Mesothelial cell of epicardium (in vitro differentiated cells): Measurements from ENCODE around the gene CCL7. TPM values are rescaled to one million over a fixed set of nuclear protein-coding genes. Genes with fewer than 3 reads are reported as not detected.

Experiments
- DNase-seq, 2 experiments: peaks; one replicate each; pipeline ENCODE4 v3.0.0; 2021; ENCODE audit warnings: low spot score in 2 of 2; ENCODE audit not compliant: unreplicated experiment in 2 of 2
- H3K27ac Mint-ChIP-seq: 2 replicates; pipeline ENCODE4 v1.8.0; 2021; ENCODE audit warnings: mixed read lengths
- H3K27me3 Mint-ChIP-seq: 2 replicates; pipeline ENCODE4 v1.8.0; 2021; ENCODE audit warnings: low read depth, mixed read lengths
- H3K36me3 Mint-ChIP-seq: 2 replicates; pipeline ENCODE4 v1.8.0; 2021; ENCODE audit warnings: mixed read lengths
- H3K4me1 Mint-ChIP-seq: 2 replicates; pipeline ENCODE4 v1.8.0; 2021; ENCODE audit warnings: mixed read lengths
- H3K4me3 Mint-ChIP-seq: 2 replicates; pipeline ENCODE4 v1.8.0; 2021; ENCODE audit warnings: mild to moderate bottlenecking, moderate library complexity, mixed read lengths
- H3K9me3 Mint-ChIP-seq: 2 replicates; pipeline ENCODE4 v1.8.0; 2021; ENCODE audit warnings: mixed read lengths
- CTCF ChIP-seq: fragments of 200-600 bp; sonication (generic); IDR thresholded peaks from one replicate; pipeline ENCODE4 v1.5.0; 2021; ENCODE audit warnings: antibody characterized with exemption; ENCODE audit not compliant: unreplicated experiment
- total RNA-seq: library from RNA; stranded (reverse); gene quantifications from 3 replicates; pipeline ENCODE4 v1.2.1, GENCODE V29; 2021

CCL7 gene
- total RNA-seq, 1 donor from 2014 or later, result not detected

GRCh38 chr17:34299956-34300577 is 30.0 kb downstream of the CCL7 start:
- no peak overlapping the region for H3K27ac Mint-ChIP-seq
- H3K4me1 Mint-ChIP-seq, result peaks cover 5% of the 10 kb centered on the region
- H3K36me3 Mint-ChIP-seq, result no peaks in the 10 kb centered on the region
- H3K4me3 Mint-ChIP-seq, result no peak overlapping the region
- TF ChIP-seq CTCF, result no peak
- no peaks in the 10 kb centered on the region for H3K27me3 Mint-ChIP-seq
- H3K9me3 Mint-ChIP-seq, result no peaks in the 10 kb centered on the region
- DNase-seq, result no peak

GRCh38 chr17:34300652-34301370 is 30.8 kb downstream of the CCL7 start:
- DNase-seq, result no peak
- no peak overlapping the region for H3K27ac Mint-ChIP-seq

GRCh38 chr17:34301986-34302385 is 32.0 kb downstream of the CCL7 start:
- Mint-ChIP-seq H3K9me3 (no peaks in the 10 kb centered on the region), H3K27me3 (peaks cover 8% of the 10 kb centered on the region), H3K4me1 (peaks cover 5% of the 10 kb centered on the region), H3K27ac (no peak overlapping the region), H3K4me3 (no peak overlapping the region), H3K36me3 (no peaks in the 10 kb centered on the region)
- no peak for TF ChIP-seq CTCF
- no peak for DNase-seq

More at GRCh38 chr17:34300652-34301370, 30.8 kb downstream of the CCL7 start:
- no peak for TF ChIP-seq CTCF
- no peaks in the 10 kb centered on the region for H3K9me3 Mint-ChIP-seq
- peaks cover 5% of the 10 kb centered on the region for H3K4me1 Mint-ChIP-seq
- H3K27me3 Mint-ChIP-seq, result peaks cover 2% of the 10 kb centered on the region
- no peak overlapping the region for H3K4me3 Mint-ChIP-seq
- H3K36me3 Mint-ChIP-seq, result no peaks in the 10 kb centered on the region

DNA sequence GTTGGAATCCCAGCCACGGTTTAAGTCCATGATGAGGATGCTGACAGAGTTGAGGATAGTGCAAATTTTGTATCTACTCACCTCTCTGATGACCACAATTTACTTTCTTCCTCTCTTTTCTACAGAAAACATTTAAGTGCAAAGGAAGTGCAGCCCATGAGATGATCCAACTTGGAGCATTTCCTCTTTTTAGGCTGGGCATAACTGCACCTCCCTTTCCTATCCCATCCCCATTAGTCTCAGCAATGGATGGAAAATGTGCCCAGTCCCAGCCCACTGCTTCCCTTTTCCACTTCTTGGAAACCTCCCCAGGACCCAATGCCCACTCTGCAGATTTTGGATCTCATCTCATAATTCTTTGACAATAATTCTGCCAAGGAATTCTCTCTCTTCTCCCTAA is 32.6 kb downstream of the CCL7 start:
- Mint-ChIP-seq H3K9me3 (no peaks in the 10 kb centered on the region), H3K4me3 (no peak overlapping the region), H3K4me1 (peaks cover 5% of the 10 kb centered on the region), H3K36me3 (no peaks in the 10 kb centered on the region), H3K27me3 (peaks cover 14% of the 10 kb centered on the region), H3K27ac (no peak overlapping the region)
- no peak for TF ChIP-seq CTCF
- DNase-seq, result no peak

DNA sequence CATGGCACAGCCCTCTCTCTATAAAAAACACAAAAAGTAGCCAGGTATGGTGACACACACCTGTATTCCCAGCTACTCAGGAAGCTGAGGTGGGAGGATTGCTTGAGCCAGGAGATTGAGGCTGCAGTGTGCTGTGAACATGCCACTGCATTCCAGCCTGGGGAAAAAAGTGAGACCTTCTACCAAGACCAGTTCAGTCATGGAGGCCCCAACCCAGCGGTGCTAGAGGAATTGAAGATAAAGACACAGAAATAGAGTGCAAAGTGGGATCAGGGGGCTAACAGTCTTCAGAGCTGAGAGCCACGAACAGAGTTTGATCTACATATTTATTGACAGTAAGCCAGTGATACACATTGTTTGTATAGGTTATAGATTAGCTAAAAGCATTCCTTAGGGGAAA is 33.6 kb downstream of the CCL7 start:
- no peak for TF ChIP-seq CTCF
- H3K27ac Mint-ChIP-seq, result no peak overlapping the region
- H3K36me3 Mint-ChIP-seq, result no peaks in the 10 kb centered on the region
- no peak overlapping the region for H3K4me3 Mint-ChIP-seq
- no peak for DNase-seq
- H3K9me3 Mint-ChIP-seq, result no peaks in the 10 kb centered on the region
- H3K4me1 Mint-ChIP-seq, result peaks cover under 1% of the 10 kb centered on the region
- peaks cover 20% of the 10 kb centered on the region for H3K27me3 Mint-ChIP-seq
